CMK (cell line): Measurements from ENCODE around the gene COL1A1.
A peak's percentile ranks its signal among the peaks of the same experiment; 100 is the strongest.

Experiments
- DNase-seq: peaks from one replicate; pipeline ENCODE4 v3.0.0-alpha.2; 2010; ENCODE audit warnings: low read depth

Gene COL1A1

DNA sequence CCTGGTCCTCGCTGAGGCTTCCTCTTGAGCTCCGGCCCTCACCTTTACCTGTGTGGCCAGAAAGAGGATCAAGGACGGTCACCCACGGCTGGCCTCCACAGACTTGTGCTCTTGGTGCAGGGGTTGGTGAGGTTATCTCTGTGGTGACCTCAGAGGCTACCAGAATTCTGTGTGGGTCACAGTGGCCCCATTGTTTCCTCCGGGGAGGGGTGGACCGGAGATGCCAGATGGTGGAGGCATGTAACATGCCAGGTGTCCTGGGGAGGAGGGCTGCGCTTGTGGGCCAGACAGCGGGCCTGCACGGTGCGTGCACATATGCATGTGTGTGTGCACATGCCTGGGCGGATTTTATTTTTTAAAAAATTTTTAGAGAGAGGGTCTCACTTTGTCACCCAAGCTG is 29.3 kb downstream of the COL1A1 start:
- DNase-seq: no peak

DNA sequence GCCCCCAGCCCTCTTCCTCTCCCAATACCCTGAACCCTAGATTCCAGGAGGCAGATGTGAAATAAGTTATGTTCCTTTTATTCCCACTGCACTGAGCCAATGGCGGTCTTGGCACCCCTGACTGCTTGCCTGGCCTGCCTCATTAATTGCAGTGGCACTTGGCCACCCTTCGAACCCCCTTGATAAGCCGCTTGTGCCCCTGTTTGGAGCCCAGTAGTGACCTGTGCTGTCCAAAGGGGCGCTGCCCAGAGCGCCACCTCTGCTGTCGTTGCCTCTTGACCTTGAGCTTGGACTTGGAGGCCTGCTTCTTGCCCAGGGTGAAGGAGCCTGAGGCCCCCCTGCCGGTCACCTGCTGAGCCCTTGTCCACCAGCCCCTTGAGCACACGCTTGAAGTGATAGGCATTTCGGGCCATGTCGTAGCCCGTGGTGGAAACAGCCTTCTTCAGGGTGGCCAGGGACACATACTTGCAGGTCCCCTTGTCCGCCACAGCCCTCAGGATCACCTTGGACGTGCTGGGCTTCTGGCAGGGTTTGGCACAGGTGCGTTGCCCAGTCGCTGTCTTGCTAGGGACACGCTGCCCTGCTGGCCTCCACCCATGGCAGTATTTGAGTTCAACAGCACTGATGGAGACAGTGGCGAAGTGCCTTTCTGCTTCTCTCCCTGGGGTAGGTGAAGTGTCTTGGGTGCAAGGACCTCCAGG is 29.9 kb downstream of the COL1A1 start:
- DNase-seq: no peak

DNA sequence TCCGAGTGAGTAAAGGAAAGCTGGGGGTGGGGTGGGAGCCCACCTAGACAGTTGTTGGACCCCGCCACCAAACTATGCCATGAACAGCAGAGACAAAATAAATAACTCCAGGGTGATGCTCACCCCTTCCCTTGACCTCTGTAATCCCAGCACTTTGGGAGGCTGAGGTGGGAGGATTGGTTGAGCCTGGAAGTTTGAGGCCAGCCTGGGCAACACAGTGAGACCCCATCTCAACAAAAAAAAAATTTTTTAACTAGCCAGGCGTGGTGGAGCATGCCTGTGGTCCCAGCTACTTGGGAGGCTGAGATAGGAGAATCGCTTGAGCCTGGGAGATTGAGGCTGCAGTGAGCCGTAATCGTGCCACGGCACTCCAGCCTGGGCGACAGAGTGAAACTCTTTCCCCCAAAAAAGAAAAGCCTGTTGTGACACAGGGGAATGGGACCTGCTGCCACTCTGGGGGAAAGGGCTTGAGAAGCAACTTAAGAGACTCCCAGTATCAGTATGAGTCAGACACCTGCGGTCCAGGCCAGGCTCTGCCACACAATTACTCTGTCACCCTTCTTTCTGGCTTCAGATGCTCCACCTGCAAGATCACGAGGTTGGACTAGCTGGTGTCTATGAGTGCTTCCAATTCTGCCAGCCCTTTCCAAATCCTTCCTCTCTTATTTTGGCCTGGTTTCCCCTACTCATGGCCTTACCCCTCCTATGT is 30.6 kb downstream of the COL1A1 start:
- no peak for DNase-seq

DNA sequence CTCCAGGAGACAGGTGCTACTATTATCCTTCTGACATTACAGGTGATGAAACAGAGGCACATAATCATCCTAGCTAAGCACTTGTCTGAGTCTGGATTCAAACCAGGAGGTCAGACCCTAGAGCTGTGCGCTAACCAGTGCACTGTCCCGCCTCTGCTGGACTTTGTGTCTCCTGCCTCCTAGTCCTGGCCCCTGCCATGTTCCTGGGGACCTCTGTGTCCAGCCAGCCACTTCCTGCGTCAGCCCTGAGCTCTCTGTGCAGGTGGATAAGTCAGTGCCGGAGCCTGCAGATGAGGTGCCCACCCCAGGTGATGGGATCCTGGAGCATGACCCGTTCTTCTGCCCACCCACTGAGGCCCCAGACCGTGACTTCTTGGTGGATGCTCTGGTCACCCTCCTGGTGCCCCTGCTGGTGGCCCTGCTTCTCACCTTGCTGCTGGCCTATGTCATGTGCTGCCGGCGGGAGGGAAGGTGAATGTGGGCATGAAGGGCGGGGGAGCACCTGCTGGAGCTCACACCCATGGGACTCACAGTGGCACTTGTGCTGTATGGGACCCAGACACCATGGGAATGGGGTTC is 31.5 kb downstream of the COL1A1 start:
- DNase-seq: no peak

DNA sequence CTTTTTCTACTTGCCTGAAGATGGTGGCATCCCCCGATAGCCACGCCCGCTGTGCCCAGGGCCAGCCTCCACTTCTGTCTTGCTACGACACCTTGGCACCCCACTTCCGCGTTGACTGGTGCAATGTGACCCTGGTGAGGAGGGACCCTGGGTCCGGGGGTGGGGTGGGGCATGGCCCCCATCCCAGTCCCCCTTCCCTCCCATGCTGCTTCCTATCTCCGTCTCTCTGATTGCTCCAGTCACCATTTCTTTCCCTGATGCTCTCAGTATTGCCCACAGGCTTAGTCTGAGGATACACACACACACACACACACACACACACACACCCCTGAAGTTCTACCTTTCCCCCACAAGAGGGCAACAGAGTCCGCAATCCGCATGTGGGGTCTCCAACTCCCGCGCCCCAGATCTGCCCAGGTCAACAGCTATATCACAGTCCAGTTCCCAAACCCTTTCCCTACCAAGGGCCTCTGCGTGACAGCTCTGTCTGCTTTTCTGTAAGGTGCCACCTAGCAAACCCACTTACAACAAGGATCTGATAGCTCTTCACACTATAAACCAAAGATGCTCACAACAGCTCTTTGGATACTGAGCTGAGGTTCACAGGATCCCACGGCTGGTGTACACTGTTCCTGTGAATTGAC is 32.2 kb downstream of the COL1A1 start:
- DNase-seq: no peak

- DNase-seq: no peak
These were observed 33.1 kb downstream of the COL1A1 start for GRCh38 chr17:50168319-50168718.

GRCh38 chr17:50167371-50167770 is 34.1 kb downstream of the COL1A1 start:
- no peak for DNase-seq

- DNase-seq: no peak
These were observed 34.8 kb downstream of the COL1A1 start for GRCh38 chr17:50166518-50167181.

GRCh38 chr17:50165867-50166517 is 35.4 kb downstream of the COL1A1 start, which contains the start of gene SGCA:
TSS of gene SGCA (plus strand) at chr17:50166005. CDS start at chr17:50166041, 36 bp downstream.
- no peak for DNase-seq

GRCh38 chr17:50165466-50165865 is 36.0 kb downstream of the COL1A1 start:
- DNase-seq: no peak

DNA sequence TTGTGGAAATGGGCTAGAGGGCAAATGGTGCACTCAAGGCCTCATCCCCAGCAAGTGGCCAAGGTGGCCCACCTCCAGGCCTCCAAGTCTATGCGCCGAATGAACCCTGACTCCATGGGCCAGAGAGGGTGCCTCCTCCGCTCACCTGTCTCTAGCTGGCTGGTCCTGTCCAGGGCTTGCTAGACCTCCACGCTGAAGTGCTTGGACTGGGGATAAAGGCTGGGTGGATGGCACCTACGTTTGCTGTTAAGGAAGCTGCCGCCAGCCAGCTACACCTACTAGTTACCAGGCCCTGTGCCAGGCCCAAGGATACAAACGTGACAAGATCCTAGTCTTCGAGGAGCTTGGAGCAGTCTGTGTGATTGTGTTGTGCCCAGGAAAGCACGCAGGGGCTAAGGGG is 36.4 kb downstream of the COL1A1 start:
- no peak for DNase-seq

- no peak for DNase-seq
These were observed 36.8 kb downstream of the COL1A1 start for GRCh38 chr17:50164697-50164988.

GRCh38 chr17:50163843-50164696 is 37.4 kb downstream of the COL1A1 start:
- no peak for DNase-seq

DNA sequence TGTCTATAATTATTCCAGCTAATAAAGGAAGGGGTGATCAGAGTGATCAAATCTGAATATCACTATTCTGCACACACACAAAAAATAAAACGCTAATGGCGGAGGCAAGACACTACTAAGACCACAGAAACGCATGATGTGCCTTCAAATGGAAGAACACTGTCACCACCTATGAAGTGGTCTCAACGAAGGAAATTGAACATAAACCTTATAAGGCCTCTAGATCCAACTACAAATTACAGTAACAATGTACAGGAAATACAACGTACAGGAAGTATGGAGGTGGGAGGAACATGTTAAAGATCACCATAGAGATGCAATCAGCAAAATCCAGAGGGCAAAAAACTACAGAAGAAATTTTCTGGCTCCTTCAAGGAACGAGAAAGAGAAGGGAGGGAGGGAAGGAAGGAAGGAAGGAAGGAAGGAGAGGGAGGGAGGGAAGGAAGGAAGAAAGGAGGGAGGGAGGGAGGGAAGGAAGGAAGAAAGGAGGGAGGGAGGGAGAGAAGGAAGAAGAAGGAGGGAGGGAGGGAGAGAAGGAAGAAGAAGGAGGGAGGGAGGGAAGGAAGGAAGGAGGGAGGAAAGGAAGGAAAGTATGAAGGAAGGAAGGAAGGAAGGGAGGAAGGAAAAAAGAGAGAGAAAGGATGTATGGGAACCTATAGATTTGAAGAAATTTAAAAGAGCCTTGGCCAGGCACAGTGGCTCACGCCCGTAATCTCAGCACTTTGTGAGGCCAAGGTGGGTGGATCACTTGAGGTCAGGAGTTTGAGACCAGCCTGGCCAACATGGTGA is 38.8 kb downstream of the COL1A1 start:
- DNase-seq: no peak

DNA sequence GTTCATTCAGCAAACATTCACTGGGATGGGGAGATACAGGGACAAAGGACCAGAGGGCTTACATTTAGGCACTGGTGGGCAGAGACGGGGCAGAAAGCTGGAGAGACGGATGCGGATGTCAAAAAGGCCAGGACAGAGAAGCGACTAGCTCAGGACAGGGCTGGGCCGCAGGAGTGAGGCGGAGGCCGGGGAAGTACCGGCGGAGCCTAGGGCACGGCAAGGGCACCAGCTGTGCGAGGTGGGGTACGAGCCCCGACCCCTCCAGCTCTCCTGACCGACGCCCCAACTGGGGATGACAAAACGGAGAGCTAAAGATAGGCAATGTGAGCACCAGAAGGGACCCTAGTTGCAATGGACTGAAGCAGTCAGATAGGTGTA is 39.5 kb downstream of the COL1A1 start:
- DNase-seq: no peak

DNA sequence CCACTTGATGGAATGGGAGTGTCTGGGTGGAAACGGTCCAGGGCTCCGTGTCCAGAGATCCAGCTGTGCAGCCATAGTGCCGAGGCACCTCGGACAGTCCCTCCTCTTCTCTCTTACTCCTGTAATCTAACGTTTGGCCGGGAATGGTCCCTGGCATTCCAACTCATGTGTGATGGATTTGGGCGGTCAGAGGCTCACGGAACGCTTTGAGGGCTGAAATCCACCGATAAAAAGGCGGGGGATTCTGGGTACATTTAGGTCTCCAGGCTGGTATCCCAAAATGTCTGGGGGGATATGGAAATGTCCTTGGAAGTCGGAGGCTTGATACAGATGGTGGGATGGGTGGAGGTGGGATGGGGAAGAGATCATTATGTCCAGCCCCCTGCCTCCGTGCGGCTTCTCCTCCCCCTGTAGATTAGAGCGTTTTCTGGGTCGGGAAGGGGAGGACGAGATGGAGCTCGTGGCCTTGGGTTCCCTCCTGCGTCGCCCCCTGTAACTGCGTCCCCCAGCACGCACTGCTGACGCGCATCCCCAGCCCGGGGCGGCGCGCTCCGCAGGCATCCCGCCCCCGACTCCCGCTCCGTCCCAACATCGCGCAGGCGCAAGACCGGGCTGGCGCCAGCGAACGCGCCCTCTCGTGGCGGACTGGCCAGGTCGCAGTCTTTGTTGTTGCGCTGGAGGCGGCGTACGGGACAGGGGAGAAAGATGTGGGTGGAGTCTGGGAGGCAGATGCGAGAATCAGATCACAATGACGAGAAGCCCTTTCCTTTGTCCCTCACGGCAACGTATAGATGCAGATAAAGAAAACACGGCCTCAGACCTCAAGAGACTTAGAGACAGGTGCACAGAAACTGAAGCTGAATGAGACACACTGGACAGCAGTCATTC is 40.2 kb downstream of the COL1A1 start:
- peak; percentile 90 for DNase-seq

DNA sequence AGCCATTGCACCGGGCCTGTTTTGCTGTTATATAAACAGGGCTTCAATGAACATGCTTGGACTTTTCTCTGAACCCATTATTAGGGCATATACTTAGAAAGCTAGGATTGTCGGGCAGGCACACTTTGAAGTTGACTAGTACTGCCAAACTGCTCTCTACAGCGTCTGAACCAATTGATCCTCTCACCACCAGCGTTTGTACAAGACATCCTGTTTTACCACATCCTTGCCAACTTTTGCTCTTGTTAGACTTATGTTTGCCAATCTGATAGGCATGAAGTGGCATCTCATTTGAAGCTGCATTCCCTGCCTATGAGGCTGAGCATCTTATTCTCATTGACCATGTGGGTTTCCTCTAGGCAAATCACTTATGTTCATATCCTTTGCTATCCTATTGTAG is 43.5 kb downstream of the COL1A1 start:
- DNase-seq: no peak

GRCh38 chr17:50155115-50155819 is 46.2 kb downstream of the COL1A1 start:
- DNase-seq: no peak

DNA sequence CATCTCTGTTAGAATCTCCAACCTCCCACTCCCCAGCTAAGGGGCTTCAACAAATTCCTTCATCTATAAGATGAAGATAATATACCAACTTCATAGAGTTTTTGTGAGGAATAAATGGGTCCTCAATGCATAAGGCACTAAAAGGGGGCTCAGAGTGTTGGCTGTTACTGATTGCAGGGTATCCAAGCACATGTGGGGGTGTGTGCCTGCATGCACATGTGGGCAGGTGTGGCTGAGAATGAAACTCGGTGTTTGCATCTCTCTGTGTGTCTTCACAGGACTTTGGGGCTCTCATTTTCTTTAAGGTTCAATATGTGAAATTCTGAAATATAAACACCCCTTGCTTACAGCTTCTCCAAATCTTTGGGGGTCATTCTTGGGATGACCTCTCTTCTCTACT is 46.8 kb downstream of the COL1A1 start:
- DNase-seq: no peak
